Pancreas (tissue), 10 donors: ENCODE measurements around the gene ZDHHC16. TPM values are rescaled to one million over a fixed set of nuclear protein-coding genes. Genes with fewer than 3 reads are reported as not detected.

Experiments used
- ATAC-seq, 4 donors: fragments of 200-7000 bp; cut with Tn5 transposase; one replicate each; pipeline versions ENCODE4 v1.8.0 to v1.9.1; 2020; ENCODE audit warnings: mild to moderate bottlenecking in 4 of 4, moderate library complexity in 4 of 4
- DNase-seq, 6 donors: peaks; one replicate each; pipeline ENCODE4 v3.0.0-alpha.2; 2020
- FAIRE-seq: peaks from 2 replicates; lab custom pipeline; 2012; peaks lifted over from hg19 to GRCh38; lab: Jason Lieb, UNC
- H3K27ac ChIP-seq, 4 donors: fragments of 200-600 bp; sonication (generic); 1 replicate in 3 of 4; 2 replicates in 1 of 4; pipeline versions ENCODE4 v1.5.0 to v1.8.0; 2020
- H3K27me3 ChIP-seq, 4 donors: fragments of 200-600 bp; one replicate each; pipeline ENCODE4 v1.8.0; 2021
- H3K36me3 ChIP-seq, 3 donors: fragments of 200-600 bp; sonication (generic) in 1 of 3; one replicate each; pipeline versions ENCODE4 v1.5.0 to v1.8.0; 2020 to 2021
- H3K4me1 ChIP-seq, 3 donors: fragments of 200-600 bp; one replicate each; pipeline ENCODE4 v1.8.0; 2021
- H3K4me3 ChIP-seq, 4 donors: fragments of 200-600 bp; sonication (generic) in 2 of 4; one replicate each; pipeline versions ENCODE4 v1.5.0 to v1.8.0; 2020 to 2021
- H3K9me3 ChIP-seq, 4 donors: fragments of 200-600 bp; one replicate each; pipeline ENCODE4 v1.8.0; 2021
- WGBS, 2 donors: extraction: QIAGEN DNeasy Blood & Tissue Kit; methylation state at CpG; one replicate each; pipeline ENCODE4 v1.1.7; 2013; 5-methylcytosine and 5-hydroxymethylcytosine counted together
- intact Hi-C, 3 donors: fragments of 100-400 bp; cut with DNase I; formaldehyde crosslinking; loops; one replicate each; pipeline versions ENCODE4 v1.11.1 to v1.14.2; 2022
- polyA plus RNA-seq, 2 donors: library from polyadenylated mRNA; stranded (reverse); fragments of 200-250 nt; gene quantifications; one replicate each; pipeline ENCODE4 v1.2.3, GENCODE V29; 2013
- total RNA-seq, 6 donors: library from RNA; stranded (reverse); fragmentation: NEBNext Ultra II Directional in 4 of 6; extraction: Animal tissue kit (Norgen Biotek cat#: 25700) in 4 of 6; gene quantifications; one replicate each; pipeline versions ENCODE4 v1.2.1 to v1.2.4, GENCODE V29; 2021 to 2023
- TF ChIP-seq, protein P1 (sequence below), 4 donors: fragments of 200-600 bp; sonication (generic) in 3 of 4; IDR thresholded peaks; one replicate each; pipeline versions ENCODE4 v1.5.0 to v1.8.0; 2021; ENCODE audit warnings: antibody characterized with exemption in 4 of 4
- donor health status: healthy with polysubstance abuse.
- donor health status: DM: no; HTN: no; CAD: no; lungs with moderate emphysema.
- donor health status: DM: no; HTN: no; CAD: no.
- donor health status: control.
- donor health status: control.
- donor health status: Bipolar disorder and iron deficiency.
- donor health status: DM: yes; HTN: yes; CAD: no.
- donor health status: DM: no; HTN: no; CAD: no.
- donor health status: DM: no; HTN: no; CAD: no.
- donor health status: DM: yes; HTN: yes; CAD: no.

ZDHHC16 gene
- total and polyA plus RNA-seq, 8 donors: 11.4 to 22.7 (median 16.9) TPM

DNA sequence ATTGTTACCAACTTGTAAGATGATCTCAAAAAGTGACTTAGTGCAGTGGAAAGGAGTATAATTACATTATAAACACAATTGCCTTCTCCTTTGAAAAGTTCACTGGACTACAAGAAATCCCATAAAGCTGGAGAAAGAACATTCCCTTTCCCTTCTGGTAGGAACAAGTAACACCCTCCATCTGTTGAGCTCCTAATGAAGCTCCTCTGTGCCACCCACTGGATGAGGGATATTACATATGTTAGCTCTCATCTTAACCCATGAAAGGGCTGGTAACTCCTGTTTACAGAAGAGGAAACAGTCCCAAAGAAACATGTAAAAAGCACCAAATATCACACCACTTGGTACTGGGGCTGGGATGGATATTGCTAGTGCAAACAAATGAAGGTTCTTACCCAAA lies 11.9 kb upstream of the ZDHHC16 start:
- ATAC-seq: peak in 1 of 4 donors; percentile 29
- H3K4me1 ChIP-seq: no peaks in the 10 kb centered on the region
- no peaks in the 10 kb centered on the region for H3K9me3 ChIP-seq
- no peak for FAIRE-seq
- no peaks in the 10 kb centered on the region for H3K27me3 ChIP-seq
- DNase-seq: no peak
- intact Hi-C loops: no loop called here
- TF ChIP-seq, protein P1, sequence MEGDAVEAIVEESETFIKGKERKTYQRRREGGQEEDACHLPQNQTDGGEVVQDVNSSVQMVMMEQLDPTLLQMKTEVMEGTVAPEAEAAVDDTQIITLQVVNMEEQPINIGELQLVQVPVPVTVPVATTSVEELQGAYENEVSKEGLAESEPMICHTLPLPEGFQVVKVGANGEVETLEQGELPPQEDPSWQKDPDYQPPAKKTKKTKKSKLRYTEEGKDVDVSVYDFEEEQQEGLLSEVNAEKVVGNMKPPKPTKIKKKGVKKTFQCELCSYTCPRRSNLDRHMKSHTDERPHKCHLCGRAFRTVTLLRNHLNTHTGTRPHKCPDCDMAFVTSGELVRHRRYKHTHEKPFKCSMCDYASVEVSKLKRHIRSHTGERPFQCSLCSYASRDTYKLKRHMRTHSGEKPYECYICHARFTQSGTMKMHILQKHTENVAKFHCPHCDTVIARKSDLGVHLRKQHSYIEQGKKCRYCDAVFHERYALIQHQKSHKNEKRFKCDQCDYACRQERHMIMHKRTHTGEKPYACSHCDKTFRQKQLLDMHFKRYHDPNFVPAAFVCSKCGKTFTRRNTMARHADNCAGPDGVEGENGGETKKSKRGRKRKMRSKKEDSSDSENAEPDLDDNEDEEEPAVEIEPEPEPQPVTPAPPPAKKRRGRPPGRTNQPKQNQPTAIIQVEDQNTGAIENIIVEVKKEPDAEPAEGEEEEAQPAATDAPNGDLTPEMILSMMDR (IDR thresholded peaks at IDR 0.05): no peak
- H3K36me3 ChIP-seq: peaks cover 5 to 59% (median 21%) of the 10 kb centered on the region in 3 donors
- H3K27ac ChIP-seq: no peak overlapping the region
- H3K4me3 ChIP-seq: no peak overlapping the region

DNA sequence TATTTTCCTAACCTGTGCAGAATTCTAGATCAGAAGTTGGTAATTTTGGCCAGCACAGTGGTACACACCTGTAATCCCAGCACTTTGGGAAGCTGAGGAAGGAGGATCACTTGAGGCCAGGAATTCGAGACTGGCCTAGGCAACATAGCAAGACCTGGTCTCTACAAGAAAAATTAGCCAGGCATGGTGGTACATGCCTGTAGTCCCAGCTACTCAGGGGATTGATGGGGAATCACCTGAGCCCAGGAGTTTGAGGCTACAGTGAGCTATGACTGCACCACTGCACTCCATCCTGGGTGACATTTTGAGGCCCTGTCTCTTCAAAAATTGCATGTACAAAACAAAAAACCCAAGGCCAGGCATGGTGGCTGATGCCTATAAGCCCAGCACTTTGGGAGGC lies 11.4 kb upstream of the ZDHHC16 start:
- 84 to 92% methylated on average over 1 of the region's 1 CpG for WGBS, 2 donors
- intact Hi-C loops: no loop called here
- H3K27me3 ChIP-seq: no peaks in the 10 kb centered on the region
- peaks cover 5 to 64% (median 21%) of the 10 kb centered on the region in 3 donors for H3K36me3 ChIP-seq
- no peak overlapping the region for H3K27ac ChIP-seq
- no peaks in the 10 kb centered on the region for H3K4me1 ChIP-seq
- ATAC-seq: no peak
- FAIRE-seq: no peak
- no peak for DNase-seq
- H3K9me3 ChIP-seq: no peaks in the 10 kb centered on the region
- TF ChIP-seq, protein P1 (IDR thresholded peaks at IDR 0.05): no peak
- no peak overlapping the region for H3K4me3 ChIP-seq

DNA sequence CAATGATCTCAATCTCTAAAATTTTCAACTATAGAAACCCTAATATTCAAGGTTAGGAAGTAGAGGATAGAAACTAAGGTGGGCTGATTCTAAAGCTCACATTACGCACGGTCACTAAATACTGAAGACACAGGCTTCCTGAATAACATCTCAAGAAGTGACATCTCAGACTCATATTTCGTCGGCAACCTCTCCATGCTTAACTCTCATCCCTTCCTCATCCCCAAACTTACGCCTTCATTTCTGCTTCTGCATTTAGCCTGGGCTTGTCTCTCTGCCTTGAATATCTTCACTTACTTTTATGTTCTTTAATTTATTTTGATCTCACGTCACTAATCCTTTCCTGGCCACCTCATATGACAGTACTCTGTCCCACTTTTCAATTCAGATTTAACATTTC lies 10.8 kb upstream of the ZDHHC16 start:
- Histone ChIP-seq H3K36me3 (peaks cover 5 to 64% (median 21%) of the 10 kb centered on the region in 3 donors), H3K9me3 (no peaks in the 10 kb centered on the region), H3K27ac (no peak overlapping the region), H3K4me1 (no peaks in the 10 kb centered on the region), H3K4me3 (no peak overlapping the region), H3K27me3 (no peaks in the 10 kb centered on the region)
- no peak for DNase-seq
- no peak for FAIRE-seq
- intact Hi-C loops: no loop called here
- TF ChIP-seq, protein P1 (IDR thresholded peaks at IDR 0.05): no peak
- no peak for ATAC-seq
- 84 to 91% methylated on average over 6 of the region's 6 CpGs for WGBS, 2 donors

DNA sequence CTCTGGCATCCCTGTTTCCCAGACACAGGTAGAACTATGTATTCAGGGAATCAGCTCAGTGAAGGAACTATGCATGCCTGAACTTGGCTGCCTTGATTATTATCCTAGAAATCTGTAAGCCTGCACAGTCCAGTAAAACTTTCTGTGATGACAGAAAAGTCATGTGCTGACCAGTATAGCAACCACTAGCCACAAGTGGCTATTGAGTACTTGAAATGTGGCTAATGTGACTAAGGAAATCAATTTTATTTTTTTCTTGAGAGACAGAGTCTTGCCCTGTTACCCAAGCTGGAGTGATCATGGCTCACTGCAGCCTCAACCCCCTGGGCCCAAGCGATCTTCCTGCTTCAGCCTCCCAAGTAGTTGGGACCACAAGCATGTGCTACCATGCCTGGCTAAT lies 3.7 kb upstream of the ZDHHC16 start:
- WGBS, 2 donors: 92 to 97% methylated on average over 1 of the region's 1 CpG
- ATAC-seq: no peak
- intact Hi-C loops: no loop called here
- H3K36me3 ChIP-seq: peaks cover 0 to 17% (median 3%) of the 10 kb centered on the region in 3 donors
- DNase-seq: no peak
- no peak overlapping the region for H3K27ac ChIP-seq
- TF ChIP-seq, protein P1 (IDR thresholded peaks at IDR 0.05): no peak
- no peak overlapping the region for H3K4me3 ChIP-seq
- no peaks in the 10 kb centered on the region for H3K27me3 ChIP-seq
- peaks cover 1 to 15% (median 4%) of the 10 kb centered on the region in 3 donors for H3K4me1 ChIP-seq
- FAIRE-seq: no peak
- H3K9me3 ChIP-seq: no peaks in the 10 kb centered on the region

DNA sequence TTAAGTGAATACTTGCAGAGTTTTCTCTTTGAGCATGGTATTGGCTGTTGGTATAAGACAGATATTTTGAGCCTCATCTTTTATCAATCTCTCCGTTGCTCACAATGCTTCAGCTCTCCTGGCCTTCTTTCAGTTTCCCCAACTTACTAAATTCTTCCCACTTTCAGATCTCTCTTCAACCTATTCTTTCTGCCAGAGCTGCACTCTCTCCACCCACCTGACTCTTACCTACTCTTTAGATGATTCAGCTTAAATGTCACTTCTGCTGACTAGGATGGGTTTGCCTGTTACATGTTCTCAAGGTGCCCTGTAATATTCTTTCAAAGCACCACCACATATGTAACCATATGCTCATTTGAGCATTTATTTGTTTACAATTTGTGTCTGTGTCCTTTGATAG lies 1.8 kb upstream of the ZDHHC16 start:
- intact Hi-C loops: no loop called here
- Histone ChIP-seq H3K27ac (no peak overlapping the region), H3K4me3 (no peak overlapping the region), H3K36me3 (peaks cover 0 to 4% (median 3%) of the 10 kb centered on the region in 3 donors), H3K9me3 (no peaks in the 10 kb centered on the region), H3K27me3 (no peaks in the 10 kb centered on the region), H3K4me1 (peaks cover 4 to 23% (median 15%) of the 10 kb centered on the region in 3 donors)
- no peak for DNase-seq
- FAIRE-seq: no peak
- TF ChIP-seq, protein P1 (IDR thresholded peaks at IDR 0.05): no peak
- 90 to 94% methylated on average over 1 of the region's 1 CpG for WGBS, 2 donors
- no peak for ATAC-seq
